ENCODE measurements around the gene CRPPA.

The CRPPA gene

DNA sequence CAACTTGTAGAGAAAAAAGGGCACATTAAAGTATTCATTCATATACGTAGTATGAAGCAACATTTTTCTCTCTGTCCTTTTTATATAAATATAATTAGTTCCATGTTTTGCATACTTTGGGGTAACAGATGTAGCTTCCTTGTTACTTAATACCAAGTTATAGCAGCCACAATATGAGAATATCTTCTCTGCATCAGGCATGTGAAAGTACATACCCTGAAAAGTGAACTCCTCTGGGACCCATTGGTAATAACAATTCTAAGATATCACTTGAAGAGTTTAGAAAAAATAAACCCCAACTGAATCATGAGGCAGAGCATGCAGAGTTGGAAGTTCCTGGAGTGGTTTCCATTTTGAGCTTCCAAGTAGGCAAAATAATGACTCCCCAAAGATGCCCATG lies 2.4 kb upstream of the CRPPA start:
- DNase-seq (ENCODE audit: low read depth in 2 of 2, low spot score in 1 of 2) = no peak

- DNase-seq (ENCODE audit: low read depth in 2 of 2, low spot score in 1 of 2) = no peak
Measured at GRCh38 chr7:16422917-16423316, 1.6 kb upstream of the CRPPA start.

- no peak for DNase-seq (ENCODE audit: low read depth in 2 of 2, low spot score in 1 of 2)
Measured at GRCh38 chr7:16422103-16422435, 731 bp upstream of the CRPPA start.

DNA sequence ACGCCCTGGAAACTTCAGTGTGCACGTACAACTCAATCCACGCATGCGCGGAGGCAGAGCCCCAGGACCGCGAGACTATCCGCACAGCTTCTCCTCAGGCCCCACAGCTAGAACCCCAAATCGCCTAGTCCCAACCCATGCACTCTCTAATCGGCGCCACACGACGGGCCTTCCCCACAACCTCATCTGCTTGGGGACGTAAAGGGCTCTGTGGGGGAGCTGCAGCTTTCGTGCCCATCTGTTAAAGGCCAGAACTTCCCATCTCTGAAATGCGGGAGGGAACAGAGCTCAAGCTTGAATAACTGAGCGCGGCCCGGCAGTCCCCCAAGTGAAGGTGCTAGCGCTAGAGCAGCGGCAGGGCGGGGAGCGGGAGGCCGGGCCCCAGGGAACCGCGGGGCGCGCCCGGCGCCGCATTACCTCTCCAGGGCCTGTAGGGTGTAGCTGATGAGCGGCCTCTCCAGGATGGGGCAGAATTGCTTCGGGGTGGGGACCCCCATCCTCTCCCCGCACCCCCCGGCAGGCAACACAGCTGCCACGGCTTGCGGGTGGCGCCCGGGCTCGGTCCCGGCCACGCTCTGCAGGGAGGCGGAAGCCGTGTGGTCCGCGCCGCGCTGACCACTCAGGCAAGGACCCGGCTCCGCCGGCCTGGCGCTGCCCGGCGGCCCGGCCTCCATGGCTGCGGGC lies 547 bp downstream of the CRPPA start:
- peak; percentile 53 to 76 for DNase-seq (ENCODE audit: low read depth in 2 of 2, low spot score in 1 of 2)

DNA sequence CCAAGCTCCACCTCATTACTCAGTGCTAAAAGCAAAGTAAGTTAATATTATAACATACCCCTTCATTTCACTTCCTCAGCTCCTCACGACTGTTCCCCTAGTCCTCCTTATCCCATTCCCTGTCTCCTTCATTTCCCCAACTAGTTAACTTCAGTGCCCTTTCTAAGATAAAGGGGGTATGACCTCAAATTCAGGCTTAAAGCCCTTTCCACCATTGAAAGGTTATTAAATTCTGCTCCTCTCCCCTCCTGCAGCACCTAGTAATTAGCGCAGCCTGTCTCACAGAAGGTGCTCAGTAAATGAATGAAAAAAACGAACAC lies 1.0 kb downstream of the CRPPA start:
- no peak for DNase-seq (ENCODE audit: low read depth in 2 of 2, low spot score in 1 of 2)

- DNase-seq (ENCODE audit: low read depth in 2 of 2, low spot score in 1 of 2) = no peak
Measured at GRCh38 chr7:16419859-16420258, 1.5 kb downstream of the CRPPA start.

- DNase-seq (ENCODE audit: low read depth in 2 of 2, low spot score in 1 of 2) = no peak
Measured at GRCh38 chr7:16419126-16419525, 2.2 kb downstream of the CRPPA start.

- no peak for DNase-seq (ENCODE audit: low read depth in 2 of 2, low spot score in 1 of 2)
Measured at GRCh38 chr7:16417906-16418305, 3.4 kb downstream of the CRPPA start.

- DNase-seq (ENCODE audit: low read depth in 2 of 2, low spot score in 1 of 2) = no peak
Measured at GRCh38 chr7:16416289-16417282, 4.8 kb downstream of the CRPPA start.

- DNase-seq (ENCODE audit: low read depth in 2 of 2, low spot score in 1 of 2) = no peak
Measured at GRCh38 chr7:16412274-16413254, 8.8 kb downstream of the CRPPA start.

GRCh38 chr7:16411391-16411790 lies 9.9 kb downstream of the CRPPA start:
- DNase-seq (ENCODE audit: low read depth in 2 of 2, low spot score in 1 of 2) = no peak

DNA sequence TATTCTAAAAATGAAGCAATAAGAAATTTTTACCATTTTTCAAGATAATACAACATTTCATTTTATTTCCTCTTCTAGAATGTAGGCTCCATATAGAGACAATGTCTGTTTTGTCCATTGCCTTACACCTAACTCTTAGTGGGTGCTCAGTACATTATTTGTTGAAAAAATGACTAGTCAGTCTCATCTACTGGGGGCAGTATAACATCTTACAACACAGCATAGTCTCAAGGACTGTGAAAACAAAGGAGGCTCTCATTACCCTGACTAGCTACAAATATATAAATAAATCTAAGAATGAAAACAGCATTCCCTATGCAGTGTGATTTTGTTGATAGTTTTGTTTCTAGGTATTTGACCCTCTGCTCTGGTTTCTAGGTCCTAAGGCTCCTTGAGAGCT lies 11.6 kb downstream of the CRPPA start:
- no peak for DNase-seq (ENCODE audit: low read depth in 2 of 2, low spot score in 1 of 2)

DNA sequence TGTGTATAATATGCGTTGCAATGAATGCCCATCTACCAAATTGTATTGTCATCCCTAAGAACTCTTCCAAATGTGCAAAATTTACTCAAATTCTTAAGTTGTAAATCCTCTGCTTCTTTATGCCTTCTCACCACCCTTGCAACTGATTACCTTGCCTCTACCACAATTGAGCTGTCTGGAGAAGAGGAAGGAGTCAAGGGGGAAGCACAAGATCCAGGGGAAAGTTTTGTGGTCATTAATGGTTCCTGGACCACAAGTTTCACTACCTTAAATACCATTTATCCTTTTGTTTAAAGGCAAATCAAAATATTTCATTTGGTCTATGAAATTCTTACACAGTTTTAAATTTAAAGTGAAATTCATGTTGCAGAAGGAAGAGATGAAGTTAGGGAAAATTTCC lies 16.7 kb downstream of the CRPPA start:
- no peak for DNase-seq (ENCODE audit: low read depth in 2 of 2, low spot score in 1 of 2)

DNA sequence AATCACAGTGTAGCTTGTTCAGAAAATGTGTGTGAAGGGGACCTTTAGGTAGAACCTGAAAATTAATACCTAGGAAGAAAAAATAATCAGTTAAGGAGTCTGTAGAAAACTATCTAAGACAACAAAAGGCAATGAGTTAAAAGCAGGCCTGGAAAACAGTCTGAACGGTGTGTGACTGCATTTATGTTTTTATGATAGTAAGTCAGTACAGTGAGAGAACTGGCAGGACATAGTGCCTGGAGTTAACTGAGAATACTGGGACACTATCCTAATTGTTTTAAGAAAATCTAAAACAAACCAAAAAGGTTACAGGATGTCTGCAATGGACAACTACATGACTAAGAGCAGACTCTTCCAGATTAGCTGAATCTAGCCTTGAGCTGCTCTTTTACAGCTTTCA lies 17.9 kb downstream of the CRPPA start:
- DNase-seq (ENCODE audit: low read depth in 2 of 2, low spot score in 1 of 2) = no peak

DNA sequence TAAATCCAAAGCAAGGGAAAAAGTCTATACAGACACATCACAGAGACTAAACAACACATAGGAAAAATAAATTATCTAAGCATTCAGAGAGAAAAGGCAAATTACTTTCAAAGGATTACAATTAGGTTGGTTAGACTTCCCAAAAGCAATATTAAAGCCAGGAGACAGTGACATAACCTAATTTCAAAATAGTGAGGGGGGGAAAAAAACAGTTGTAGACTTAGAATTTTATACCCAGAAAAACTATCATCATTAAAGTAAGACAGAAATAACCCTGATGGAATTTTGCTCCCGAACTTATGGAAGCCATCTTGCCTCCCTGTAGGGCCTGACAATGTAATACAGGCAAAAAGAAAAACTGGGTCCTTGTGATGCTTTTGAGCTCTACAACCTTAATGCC lies 18.4 kb downstream of the CRPPA start:
- DNase-seq (ENCODE audit: low read depth in 2 of 2, low spot score in 1 of 2) = no peak

GRCh38 chr7:16402091-16402490 lies 19.2 kb downstream of the CRPPA start:
- DNase-seq (ENCODE audit: low read depth in 2 of 2, low spot score in 1 of 2) = no peak

DNA sequence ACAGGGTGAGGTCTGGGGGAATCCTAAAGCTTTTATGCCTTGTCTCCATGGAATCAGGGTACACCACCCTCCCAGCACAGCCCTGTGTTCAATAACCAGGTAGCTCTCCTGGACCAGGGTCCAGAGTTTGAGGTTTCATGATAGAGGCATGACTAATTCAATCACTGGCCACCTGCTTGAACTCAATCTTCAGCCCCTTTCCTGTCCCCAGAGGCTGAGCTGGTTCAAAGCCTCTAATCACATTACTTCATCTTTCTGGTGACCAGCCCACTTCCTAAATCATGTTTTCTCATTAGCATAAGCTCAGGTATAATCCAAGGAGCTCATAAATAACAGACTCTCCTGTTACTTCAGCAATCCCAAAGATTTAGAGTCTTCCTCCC lies 20.5 kb downstream of the CRPPA start:
- DNase-seq (ENCODE audit: low read depth in 2 of 2, low spot score in 1 of 2) = no peak

GRCh38 chr7:16399916-16400892 lies 21.1 kb downstream of the CRPPA start:
- DNase-seq (ENCODE audit: low read depth in 2 of 2, low spot score in 1 of 2) = no peak

GRCh38 chr7:16399265-16399831 lies 22.0 kb downstream of the CRPPA start:
- no peak for DNase-seq (ENCODE audit: low read depth in 2 of 2, low spot score in 1 of 2)
